PC-9 (cell line): ENCODE data around the gene IL1R2. TPM values are rescaled to one million over a fixed set of nuclear protein-coding genes. Genes with fewer than 3 reads are reported as not detected.

Source experiments
- BruUV-seq: library from RNA; stranded (reverse); fragments of 400-500 nt; replicated peaks from 2 replicates; lab custom pipeline; 2021; lab: Mats Ljungman, UMichigan
- CTCF ChIA-PET: fragments of 300-600 bp; sonication (Branson Sonifier 250); formaldehyde crosslinking; loops from one replicate; lab custom pipeline; 2022; ENCODE audit warnings: antibody characterized with exemption; lab: Charles Lee
- POLR2A ChIA-PET: fragments of 300-600 bp; sonication (Branson Sonifier 250); formaldehyde crosslinking; loops from one replicate; lab custom pipeline; 2022; ENCODE audit warnings: antibody characterized with exemption; ENCODE audit not compliant: unreplicated experiment; lab: Charles Lee
- DNase-seq, 2 experiments: peaks; one replicate each; pipeline versions ENCODE4 v3.0.0 to v3.0.0-alpha.2; 2015 to 2022; ENCODE audit warnings: mixed read lengths in 1 of 2
- H2AFZ ChIP-seq: fragments of 200-600 bp; sonication (generic); 2 replicates; pipeline ENCODE4 v1.8.1; 2017; ENCODE audit warnings: antibody characterized with exemption
- H3F3A ChIP-seq: fragments of 200-600 bp; sonication (generic); 2 replicates; pipeline ENCODE4 v1.8.1; 2017; ENCODE audit warnings: antibody characterized with exemption, mild to moderate bottlenecking, low read depth; ENCODE audit not compliant: insufficient read depth
- H3K27ac ChIP-seq: fragments of 200-600 bp; sonication (generic); 2 replicates; pipeline ENCODE4 v1.6.1; 2016; ENCODE audit warnings: mixed run types
- H3K27me3 ChIP-seq: fragments of 200-600 bp; sonication (generic); 2 replicates; pipeline ENCODE4 v1.6.1; 2016; ENCODE audit warnings: low read depth, mixed run types; ENCODE audit not compliant: insufficient read depth
- H3K36me3 ChIP-seq: fragments of 200-600 bp; sonication (generic); 2 replicates; pipeline ENCODE4 v1.6.1; 2016; ENCODE audit warnings: low read depth, mixed run types
- H3K4me1 ChIP-seq: fragments of 200-600 bp; sonication (generic); replicated peaks from 2 replicates; pipeline ENCODE4 v1.6.1; 2016; ENCODE audit warnings: mixed run types; ENCODE audit not compliant: insufficient read depth
- H3K4me2 ChIP-seq: fragments of 200-600 bp; sonication (generic); 2 replicates; pipeline ENCODE4 v1.6.1; 2017; ENCODE audit warnings: mixed run types
- H3K4me3 ChIP-seq: fragments of 200-600 bp; sonication (generic); 2 replicates; pipeline ENCODE4 v1.6.1; 2016; ENCODE audit warnings: mixed run types
- H3K79me2 ChIP-seq: fragments of 200-600 bp; sonication (generic); 2 replicates; pipeline ENCODE4 v1.6.1; 2017; ENCODE audit warnings: low read depth, mixed run types
- H3K9me2 ChIP-seq: fragments of 200-600 bp; sonication (generic); 2 replicates; pipeline ENCODE4 v1.8.1; 2017; ENCODE audit warnings: mild to moderate bottlenecking; ENCODE audit not compliant: insufficient read depth
- H3K9me3 ChIP-seq: fragments of 200-600 bp; sonication (generic); 2 replicates; pipeline ENCODE4 v1.8.1; 2016; ENCODE audit warnings: low read depth; ENCODE audit not compliant: insufficient read depth
- H4K20me1 ChIP-seq: fragments of 200-600 bp; sonication (generic); 2 replicates; pipeline ENCODE4 v1.8.1; 2017; ENCODE audit not compliant: insufficient read depth
- EZH2 ChIP-seq: fragments of 200-600 bp; sonication (generic); IDR thresholded peaks from 2 replicates; pipeline ENCODE4 v1.8.0; 2017; ENCODE audit warnings: antibody characterized with exemption, low read depth
- intact Hi-C: fragments of 100-400 bp; cut with micrococcal nuclease; formaldehyde crosslinking; loops from one replicate; pipeline ENCODE4 v1.10.0; 2022; ENCODE audit not compliant: unreplicated experiment
- total RNA-seq: library from RNA; stranded (reverse); gene quantifications from 2 replicates; pipeline ENCODE4 v1.2.3, GENCODE V29; 2021
- TF ChIP-seq, protein P1 (sequence below): fragments of 200-600 bp; sonication (generic); conservative IDR thresholded peaks from 2 replicates; pipeline ENCODE4 v1.6.1; 2017; ENCODE audit warnings: mixed run types, antibody characterized with exemption, mild to moderate bottlenecking, moderate library complexity

IL1R2 gene
- total RNA-seq, 1 experiment from 2014 or later: 3.8 TPM

DNA sequence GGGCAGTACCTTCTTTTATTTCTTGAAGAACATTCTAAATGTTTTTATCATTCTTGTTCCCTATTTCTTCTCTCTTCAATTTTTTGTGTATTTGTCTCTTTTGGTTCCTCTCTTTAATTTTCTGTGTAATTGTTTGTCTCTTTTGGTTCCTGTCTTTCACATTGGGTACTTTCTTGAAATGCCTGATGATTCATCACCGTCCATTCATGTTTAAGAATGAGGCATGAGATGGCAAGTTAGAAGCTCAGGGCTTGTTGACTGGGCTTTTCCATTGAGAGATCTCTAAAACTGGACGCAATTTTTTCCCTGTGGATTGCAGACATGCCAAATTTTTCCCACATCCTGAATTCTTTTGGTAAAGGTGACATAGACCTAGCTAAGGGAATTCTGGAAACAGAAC lies 33.7 kb upstream of the IL1R2 start:
- no peak for DNase-seq
- Histone ChIP-seq H3K27ac (no peak overlapping the region), H3K4me1 (no peaks in the 10 kb centered on the region), H3K9me3 (peaks cover 7% of the 10 kb centered on the region; the same call in 1 of the 2 replicates), H3K27me3 (no peaks in the 10 kb centered on the region), H3F3A (no peaks in the 10 kb centered on the region), H4K20me1 (no peaks in the 10 kb centered on the region), H3K79me2 (no peaks in the 10 kb centered on the region), H3K4me3 (no peak overlapping the region), H3K4me2 (no peak overlapping the region), H3K36me3 (no peaks in the 10 kb centered on the region), H3K9me2 (no peaks in the 10 kb centered on the region), H2AFZ (no peak overlapping the region)
- intact Hi-C loops: no loop called here
- ChIA-PET CTCF (interaction anchor here (0.7 kb wide), 1 partner anchor 17 kb away, joined by 3 read pairs; no protein-coding TSS in a partner anchor), POLR2A (no interaction called here)
- BruUV-seq: no TSS peak
- TF ChIP-seq EZH2: no peak
- TF ChIP-seq, protein P1, sequence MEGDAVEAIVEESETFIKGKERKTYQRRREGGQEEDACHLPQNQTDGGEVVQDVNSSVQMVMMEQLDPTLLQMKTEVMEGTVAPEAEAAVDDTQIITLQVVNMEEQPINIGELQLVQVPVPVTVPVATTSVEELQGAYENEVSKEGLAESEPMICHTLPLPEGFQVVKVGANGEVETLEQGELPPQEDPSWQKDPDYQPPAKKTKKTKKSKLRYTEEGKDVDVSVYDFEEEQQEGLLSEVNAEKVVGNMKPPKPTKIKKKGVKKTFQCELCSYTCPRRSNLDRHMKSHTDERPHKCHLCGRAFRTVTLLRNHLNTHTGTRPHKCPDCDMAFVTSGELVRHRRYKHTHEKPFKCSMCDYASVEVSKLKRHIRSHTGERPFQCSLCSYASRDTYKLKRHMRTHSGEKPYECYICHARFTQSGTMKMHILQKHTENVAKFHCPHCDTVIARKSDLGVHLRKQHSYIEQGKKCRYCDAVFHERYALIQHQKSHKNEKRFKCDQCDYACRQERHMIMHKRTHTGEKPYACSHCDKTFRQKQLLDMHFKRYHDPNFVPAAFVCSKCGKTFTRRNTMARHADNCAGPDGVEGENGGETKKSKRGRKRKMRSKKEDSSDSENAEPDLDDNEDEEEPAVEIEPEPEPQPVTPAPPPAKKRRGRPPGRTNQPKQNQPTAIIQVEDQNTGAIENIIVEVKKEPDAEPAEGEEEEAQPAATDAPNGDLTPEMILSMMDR: no peak

DNA sequence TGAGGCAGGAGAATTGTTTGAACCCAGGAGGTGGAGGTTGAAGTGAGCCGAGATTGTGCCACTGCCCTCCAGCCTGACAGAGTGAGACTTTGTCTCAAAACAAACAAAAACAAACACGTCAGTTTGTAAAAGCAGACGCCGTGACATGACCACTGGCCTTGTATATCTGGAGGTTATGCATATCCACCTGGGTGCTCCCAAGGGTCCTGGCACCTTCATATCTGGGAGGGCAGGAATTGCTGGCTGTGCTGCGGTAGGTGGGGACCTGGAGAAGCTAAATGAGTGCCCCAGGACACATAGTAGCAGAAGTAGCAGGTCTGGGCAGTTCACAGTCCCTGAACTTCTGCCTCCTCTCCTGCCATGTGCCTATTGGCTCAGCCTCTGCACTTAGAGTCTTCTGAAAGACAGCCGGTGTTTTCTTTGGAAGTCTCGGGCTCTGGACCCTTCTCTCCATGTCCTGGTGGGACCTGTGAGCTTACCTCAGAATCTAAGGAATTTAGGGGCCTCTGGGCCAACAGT lies 30.9 kb upstream of the IL1R2 start:
- no peak for TF ChIP-seq EZH2
- TF ChIP-seq, protein P1: no peak
- Histone ChIP-seq H4K20me1 (no peaks in the 10 kb centered on the region), H3K79me2 (no peaks in the 10 kb centered on the region), H3K4me2 (no peak overlapping the region), H3K4me3 (no peak overlapping the region), H2AFZ (no peak overlapping the region), H3K9me2 (no peaks in the 10 kb centered on the region), H3K9me3 (peaks cover 7% of the 10 kb centered on the region; the same call in 1 of the 2 replicates), H3K27me3 (no peaks in the 10 kb centered on the region), H3K4me1 (no peaks in the 10 kb centered on the region), H3F3A (no peaks in the 10 kb centered on the region), H3K36me3 (no peaks in the 10 kb centered on the region), H3K27ac (no peak overlapping the region)
- ChIA-PET POLR2A (no interaction called here), CTCF (no interaction called here)
- no peak for DNase-seq
- intact Hi-C loops: no loop called here
- no TSS peak for BruUV-seq

DNA sequence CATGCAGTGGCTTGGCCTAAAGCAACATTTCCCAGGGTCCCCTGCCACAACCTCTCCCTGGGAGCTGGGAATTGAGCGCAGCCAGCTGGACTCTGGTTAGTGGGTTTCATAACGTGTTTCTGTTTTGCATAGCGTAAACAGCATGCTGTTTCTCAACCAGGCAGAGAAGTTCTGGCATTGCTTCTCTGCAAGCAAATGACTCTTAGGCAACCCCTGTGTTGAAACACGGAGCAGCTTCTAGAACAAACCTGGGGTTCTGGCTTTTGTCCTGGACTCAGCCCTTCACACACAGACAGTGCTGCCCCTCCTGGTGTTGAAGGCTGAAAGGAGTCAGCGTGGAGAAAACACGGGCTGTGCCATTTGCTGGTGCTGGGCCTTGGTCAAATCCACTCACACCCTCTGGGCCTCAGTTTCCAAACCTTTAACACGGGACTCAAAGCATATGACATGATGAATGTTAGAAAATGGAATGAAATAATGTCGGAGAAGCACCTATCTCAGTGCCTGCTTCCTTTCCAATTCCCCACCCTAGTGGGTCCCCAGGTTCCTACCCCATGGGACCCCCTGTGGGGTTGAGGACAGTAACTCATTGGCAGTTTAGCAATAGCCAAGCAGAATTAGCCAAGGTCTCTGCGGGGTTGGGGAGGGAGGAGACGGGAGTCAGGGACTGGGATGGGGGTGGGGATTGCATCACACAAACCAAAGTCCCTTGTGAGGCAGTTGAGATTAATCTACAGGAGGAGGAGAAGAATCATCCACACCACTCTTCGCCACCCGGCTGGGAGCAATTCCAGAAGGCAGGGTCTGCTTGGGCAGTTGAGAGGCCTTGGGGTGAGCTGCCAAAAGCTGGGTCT lies 30.2 kb upstream of the IL1R2 start:
- BruUV-seq: no TSS peak
- Histone ChIP-seq H3K9me3 (peaks cover 7% of the 10 kb centered on the region; the same call in 1 of the 2 replicates), H3K79me2 (no peaks in the 10 kb centered on the region), H3F3A (no peaks in the 10 kb centered on the region), H3K4me2 (no peak overlapping the region), H3K4me1 (no peaks in the 10 kb centered on the region), H3K27ac (no peak overlapping the region), H3K27me3 (no peaks in the 10 kb centered on the region), H4K20me1 (no peaks in the 10 kb centered on the region), H3K9me2 (no peaks in the 10 kb centered on the region), H3K4me3 (no peak overlapping the region), H2AFZ (no peak overlapping the region), H3K36me3 (no peaks in the 10 kb centered on the region)
- no peak for TF ChIP-seq EZH2
- TF ChIP-seq, protein P1: no peak
- intact Hi-C loops: no loop called here
- DNase-seq: no peak
- ChIA-PET POLR2A (no interaction called here), CTCF (no interaction called here)
